Activated T-helper 1 cell treated with anti-CD3 and anti-CD28 coated beads, Interleukin-2, amount 50 U/mL, for 16 hours (primary cell): ENCODE data around the gene IGSF3.
"Not testable (repeated sequence)": the region's sequence is repeated elsewhere in the genome, so short reads cannot be mapped to it uniquely, and the experiment has no call there.

ENCODE experiments used
- DNase-seq, 2 donors: peaks; one replicate each; pipeline ENCODE4 v3.0.0-alpha.2; 2020; ENCODE audit warnings: low read depth in 1 of 2, low spot score in 1 of 2

IGSF3 gene

GRCh38 chr1:116664366-116664977 is 3.1 kb downstream of the IGSF3 start:
- DNase-seq = no peak

GRCh38 chr1:116663821-116664220 is 3.7 kb downstream of the IGSF3 start:
- no peak for DNase-seq

GRCh38 chr1:116661633-116662032 is 5.9 kb downstream of the IGSF3 start:
- no peak for DNase-seq

- not testable (repeated sequence) for DNase-seq
These were observed 8.9 kb downstream of the IGSF3 start for GRCh38 chr1:116658645-116659044.

- not testable (repeated sequence) for DNase-seq
These were observed 9.7 kb downstream of the IGSF3 start for GRCh38 chr1:116657836-116658235.

- DNase-seq = no peak
These were observed 13.2 kb downstream of the IGSF3 start for GRCh38 chr1:116654351-116654750.

GRCh38 chr1:116652598-116652997 is 14.9 kb downstream of the IGSF3 start:
- not testable (repeated sequence) for DNase-seq

- not testable (repeated sequence) for DNase-seq
These were observed 16.8 kb downstream of the IGSF3 start for GRCh38 chr1:116650781-116651180.

GRCh38 chr1:116649041-116649440 is 18.5 kb downstream of the IGSF3 start:
- not testable (repeated sequence) for DNase-seq

GRCh38 chr1:116648325-116648724 is 19.2 kb downstream of the IGSF3 start:
- DNase-seq = not testable (repeated sequence)

- not testable (repeated sequence) for DNase-seq
These were observed 20.3 kb downstream of the IGSF3 start for GRCh38 chr1:116647186-116647585.

GRCh38 chr1:116646673-116647170 is 20.8 kb downstream of the IGSF3 start:
- DNase-seq = not testable (repeated sequence)

- DNase-seq = not testable (repeated sequence)
These were observed 21.5 kb downstream of the IGSF3 start for GRCh38 chr1:116645802-116646672.

- DNase-seq = not testable (repeated sequence)
These were observed 22.5 kb downstream of the IGSF3 start for GRCh38 chr1:116644993-116645392.

GRCh38 chr1:116644096-116644495 is 23.4 kb downstream of the IGSF3 start:
- DNase-seq = not testable (repeated sequence)

- DNase-seq = not testable (repeated sequence)
These were observed 24.2 kb downstream of the IGSF3 start for GRCh38 chr1:116643281-116643751.

GRCh38 chr1:116642311-116643280 is 24.9 kb downstream of the IGSF3 start:
- not testable (repeated sequence) for DNase-seq

GRCh38 chr1:116637583-116637982 is 29.9 kb downstream of the IGSF3 start:
- not testable (repeated sequence) for DNase-seq

GRCh38 chr1:116636584-116636983 is 30.9 kb downstream of the IGSF3 start:
- DNase-seq = not testable (repeated sequence)

- DNase-seq = not testable (repeated sequence)
These were observed 33.1 kb downstream of the IGSF3 start for GRCh38 chr1:116634386-116634785.
